Neutrophil (primary cell): ENCODE results near the gene RXFP1.

Experiments
- H3K27ac ChIP-seq: fragments of 200-600 bp; sonication (generic); 2 replicates; pipeline ENCODE4 v1.5.1; 2016; ENCODE audit warnings: mild to moderate bottlenecking, moderate library complexity
- H3K27me3 ChIP-seq: fragments of 200-600 bp; sonication (generic); 2 replicates; pipeline ENCODE4 v1.6.0; 2016; ENCODE audit warnings: mild to moderate bottlenecking
- H3K36me3 ChIP-seq: fragments of 200-600 bp; sonication (generic); 2 replicates; pipeline ENCODE4 v1.5.1; 2017
- H3K4me1 ChIP-seq, 2 experiments: fragments of 200-600 bp in 1 of 2; sonication (generic) in 1 of 2; 1 replicate in 1 of 2; 2 replicates in 1 of 2; pipeline versions ENCODE4 v1.5.1 to v1.6.1; 2013 to 2016; ENCODE audit warnings: low read depth in 1 of 2, low read length in 1 of 2, mild to moderate bottlenecking in 1 of 2, moderate library complexity in 1 of 2; ENCODE audit not compliant: control insufficient read depth in 1 of 2, insufficient read depth in 1 of 2
- H3K4me3 ChIP-seq, 2 experiments: fragments of 200-600 bp in 1 of 2; sonication (generic) in 1 of 2; 1 replicate in 1 of 2; 2 replicates in 1 of 2; pipeline ENCODE4 v1.5.1; 2013 to 2016; ENCODE audit warnings: low read depth in 1 of 2, low read length in 1 of 2, mild to moderate bottlenecking in 1 of 2, moderate library complexity in 1 of 2
- H3K9me3 ChIP-seq: fragments of 200-600 bp; sonication (generic); 2 replicates; pipeline ENCODE4 v1.5.1; 2016
- CTCF ChIP-seq: fragments of 200-600 bp; sonication (generic); IDR thresholded peaks from 2 replicates; pipeline ENCODE4 v1.5.1; 2016; ENCODE audit warnings: antibody characterized with exemption

RXFP1 gene

GRCh38 chr4:158540125-158540907, 18.6 kb downstream of the RXFP1 start:
- Histone ChIP-seq H3K27me3 (no peaks in the 10 kb centered on the region), H3K36me3 (no peaks in the 10 kb centered on the region), H3K4me3 (no peak overlapping the region), H3K4me1 (peaks cover 0 to 6% of the 10 kb centered on the region in 2 experiments), H3K27ac (no peak overlapping the region), H3K9me3 (no peaks in the 10 kb centered on the region)
- TF ChIP-seq CTCF = no peak

- no peaks in the 10 kb centered on the region for H3K27me3 ChIP-seq
- no peak overlapping the region for H3K27ac ChIP-seq
- no peak for TF ChIP-seq CTCF
- H3K9me3 ChIP-seq = no peaks in the 10 kb centered on the region
- no peak overlapping the region for H3K4me3 ChIP-seq
- H3K36me3 ChIP-seq = no peaks in the 10 kb centered on the region
- H3K4me1 ChIP-seq = peaks cover 0 to 6% of the 10 kb centered on the region in 2 experiments
Measured at GRCh38 chr4:158541506-158541905, 19.8 kb downstream of the RXFP1 start.

- no peak for TF ChIP-seq CTCF
- no peak overlapping the region for H3K4me3 ChIP-seq
- no peaks in the 10 kb centered on the region for H3K36me3 ChIP-seq
- no peak overlapping the region for H3K27ac ChIP-seq
- no peaks in the 10 kb centered on the region for H3K9me3 ChIP-seq
- H3K4me1 ChIP-seq = peaks cover 0 to 6% of the 10 kb centered on the region in 2 experiments
- H3K27me3 ChIP-seq = no peaks in the 10 kb centered on the region
Measured at GRCh38 chr4:158543191-158543590, 21.5 kb downstream of the RXFP1 start.

GRCh38 chr4:158544141-158544540, 22.5 kb downstream of the RXFP1 start:
- TF ChIP-seq CTCF = no peak
- Histone ChIP-seq H3K27ac (no peak overlapping the region), H3K9me3 (no peaks in the 10 kb centered on the region), H3K4me1 (peaks cover 0 to 6% of the 10 kb centered on the region in 2 experiments), H3K27me3 (no peaks in the 10 kb centered on the region), H3K4me3 (no peak overlapping the region), H3K36me3 (no peaks in the 10 kb centered on the region)

GRCh38 chr4:158553364-158553763, 31.7 kb downstream of the RXFP1 start:
- H3K36me3 ChIP-seq = no peaks in the 10 kb centered on the region
- no peaks in the 10 kb centered on the region for H3K27me3 ChIP-seq
- no peaks in the 10 kb centered on the region for H3K4me1 ChIP-seq
- no peak overlapping the region for H3K4me3 ChIP-seq
- H3K27ac ChIP-seq = no peak overlapping the region
- no peak for TF ChIP-seq CTCF
- no peaks in the 10 kb centered on the region for H3K9me3 ChIP-seq
